Calu3 (cell line): ENCODE measurements around the gene TOGARAM2. TPM values are rescaled to one million over a fixed set of nuclear protein-coding genes. Genes with fewer than 3 reads are reported as not detected.

Experiments
- BruUV-seq: library from RNA; stranded (reverse); fragments of 400-500 nt; replicated peaks from 2 replicates; lab custom pipeline; 2021; lab: Mats Ljungman, UMichigan
- CTCF ChIA-PET: fragments of 300-600 bp; sonication (Branson Sonifier 250); formaldehyde crosslinking; loops from one replicate; lab custom pipeline; 2022; ENCODE audit warnings: antibody characterized with exemption; lab: Charles Lee
- DNase-seq: peaks from one replicate; pipeline ENCODE4 v3.0.0; 2022
- H3K27ac Mint-ChIP-seq: one replicate; pipeline ENCODE4 v1.8.0; 2022; ENCODE audit warnings: mixed read lengths; ENCODE audit not compliant: unreplicated experiment
- H3K27me3 Mint-ChIP-seq: one replicate; pipeline ENCODE4 v1.8.0; 2022; ENCODE audit warnings: mixed read lengths; ENCODE audit not compliant: unreplicated experiment
- H3K36me3 Mint-ChIP-seq: one replicate; pipeline ENCODE4 v1.8.0; 2022; ENCODE audit warnings: mild to moderate bottlenecking, moderate library complexity, mixed read lengths; ENCODE audit not compliant: insufficient read depth, unreplicated experiment
- H3K4me1 Mint-ChIP-seq: one replicate; pipeline ENCODE4 v1.8.0; 2022; ENCODE audit warnings: mild to moderate bottlenecking, low read depth, mixed read lengths; ENCODE audit not compliant: unreplicated experiment
- H3K4me3 Mint-ChIP-seq: one replicate; pipeline ENCODE4 v1.8.0; 2022; ENCODE audit warnings: mild to moderate bottlenecking, low read depth, moderate library complexity, mixed read lengths; ENCODE audit not compliant: unreplicated experiment
- H3K9me3 Mint-ChIP-seq: one replicate; pipeline ENCODE4 v1.8.0; 2022; ENCODE audit warnings: low read depth, mixed read lengths; ENCODE audit not compliant: unreplicated experiment
- CTCF ChIP-seq: fragments of 200-600 bp; IDR thresholded peaks from one replicate; pipeline ENCODE4 v1.8.0; 2022; ENCODE audit warnings: antibody characterized with exemption; ENCODE audit not compliant: unreplicated experiment
- intact Hi-C: fragments of 100-400 bp; cut with micrococcal nuclease; formaldehyde crosslinking; loops from one replicate; pipeline ENCODE4 v1.10.0; 2022; ENCODE audit not compliant: unreplicated experiment
- total RNA-seq: library from RNA; stranded (reverse); gene quantifications from 2 replicates; pipeline ENCODE4 v1.2.3, GENCODE V29; 2022

Gene TOGARAM2
- total RNA-seq, 1 experiment from 2014 or later: 0.85 TPM

- peak; percentile 24 for DNase-seq
- no TSS peak for BruUV-seq
- no peaks in the 10 kb centered on the region for H3K9me3 Mint-ChIP-seq
- CTCF ChIA-PET: no interaction called here
- H3K4me3 Mint-ChIP-seq: no peak overlapping the region
- H3K27ac Mint-ChIP-seq: peak overlapping the region; percentile 55
- H3K4me1 Mint-ChIP-seq: peaks cover 50% of the 10 kb centered on the region
- H3K27me3 Mint-ChIP-seq: no peaks in the 10 kb centered on the region
- intact Hi-C loops: loop anchor here (5.0 kb wide), 1 partner anchor 55 kb away; no protein-coding TSS in a partner anchor
- TF ChIP-seq CTCF: no peak
- no peaks in the 10 kb centered on the region for H3K36me3 Mint-ChIP-seq
Measured at GRCh38 chr2:29057006-29057405, 75.9 kb downstream of the TOGARAM2 start.

- no TSS peak for BruUV-seq
- H3K4me1 Mint-ChIP-seq: peaks cover 29% of the 10 kb centered on the region
- no peak for TF ChIP-seq CTCF
- no peak for DNase-seq
- CTCF ChIA-PET: no interaction called here
- no peaks in the 10 kb centered on the region for H3K9me3 Mint-ChIP-seq
- no peak overlapping the region for H3K27ac Mint-ChIP-seq
- H3K4me3 Mint-ChIP-seq: no peak overlapping the region
- no peaks in the 10 kb centered on the region for H3K27me3 Mint-ChIP-seq
- H3K36me3 Mint-ChIP-seq: no peaks in the 10 kb centered on the region
- intact Hi-C loops: loop anchor here (5.0 kb wide), 1 partner anchor 53 kb away; no protein-coding TSS in a partner anchor
Measured at GRCh38 chr2:29059624-29060023, 78.5 kb downstream of the TOGARAM2 start.

GRCh38 chr2:29060441-29060840 lies 79.3 kb downstream of the TOGARAM2 start:
- Mint-ChIP-seq H3K9me3 (no peaks in the 10 kb centered on the region), H3K36me3 (no peaks in the 10 kb centered on the region), H3K27me3 (no peaks in the 10 kb centered on the region), H3K4me3 (no peak overlapping the region), H3K27ac (no peak overlapping the region), H3K4me1 (peaks cover 28% of the 10 kb centered on the region)
- CTCF ChIA-PET: no interaction called here
- BruUV-seq: no TSS peak
- DNase-seq: no peak
- intact Hi-C loops: no loop called here
- TF ChIP-seq CTCF: no peak

- no peak for DNase-seq
- no TSS peak for BruUV-seq
- intact Hi-C loops: no loop called here
- H3K27ac Mint-ChIP-seq: no peak overlapping the region
- no peak for TF ChIP-seq CTCF
- H3K4me3 Mint-ChIP-seq: no peak overlapping the region
- peaks cover 25% of the 10 kb centered on the region for H3K4me1 Mint-ChIP-seq
- H3K27me3 Mint-ChIP-seq: no peaks in the 10 kb centered on the region
- CTCF ChIA-PET: no interaction called here
- no peaks in the 10 kb centered on the region for H3K36me3 Mint-ChIP-seq
- H3K9me3 Mint-ChIP-seq: no peaks in the 10 kb centered on the region
Measured at GRCh38 chr2:29061176-29061575, 80.1 kb downstream of the TOGARAM2 start.
